GM19395 (cell line): ENCODE data around the gene ZBTB7A.

ENCODE experiments used
- ATAC-seq: cut with Tn5 transposase; IDR thresholded peaks from one replicate; pipeline ENCODE4 v1.9.1; 2021; ENCODE audit warnings: mild to moderate bottlenecking, moderate library complexity; ENCODE audit not compliant: unreplicated experiment

Gene ZBTB7A

DNA sequence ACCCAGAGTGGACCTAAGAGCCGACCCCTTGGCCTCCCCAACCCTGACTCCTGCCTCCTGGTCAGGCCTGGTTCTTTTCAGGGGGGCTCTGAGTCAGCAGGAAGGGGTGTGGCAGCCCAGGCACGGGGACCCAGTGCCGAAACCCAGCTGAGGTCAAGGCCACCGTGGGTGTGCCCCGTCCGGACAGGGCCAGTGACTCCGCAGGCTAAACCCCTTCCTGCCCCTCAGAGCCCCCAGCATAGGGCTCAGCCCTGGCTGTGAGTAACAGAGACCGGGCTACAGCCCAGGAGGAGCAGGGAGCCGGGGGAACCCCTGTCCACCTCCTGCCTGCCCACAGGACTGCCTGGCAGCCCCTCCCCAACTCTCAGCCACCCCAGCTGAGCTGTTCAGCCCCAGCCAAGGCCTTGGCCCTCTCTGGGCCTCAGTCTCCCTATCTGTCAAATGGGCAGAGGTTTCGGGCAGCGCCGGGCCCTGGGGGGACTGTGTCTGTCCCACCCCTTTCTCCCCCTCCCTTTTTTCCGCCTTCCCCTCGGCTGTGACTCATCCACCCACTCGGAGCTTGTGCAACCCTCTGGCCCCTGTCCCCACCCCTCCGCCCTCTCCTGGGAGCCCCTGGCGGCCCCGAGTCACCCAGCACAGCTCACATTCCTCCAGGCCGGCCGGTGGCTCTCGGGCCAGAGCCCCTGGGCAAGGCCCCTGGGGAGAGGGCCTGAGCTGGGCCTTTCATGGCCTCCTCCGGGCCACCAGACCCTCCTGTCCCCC, 8.6 kb downstream of the ZBTB7A start:
- no peak for ATAC-seq

DNA sequence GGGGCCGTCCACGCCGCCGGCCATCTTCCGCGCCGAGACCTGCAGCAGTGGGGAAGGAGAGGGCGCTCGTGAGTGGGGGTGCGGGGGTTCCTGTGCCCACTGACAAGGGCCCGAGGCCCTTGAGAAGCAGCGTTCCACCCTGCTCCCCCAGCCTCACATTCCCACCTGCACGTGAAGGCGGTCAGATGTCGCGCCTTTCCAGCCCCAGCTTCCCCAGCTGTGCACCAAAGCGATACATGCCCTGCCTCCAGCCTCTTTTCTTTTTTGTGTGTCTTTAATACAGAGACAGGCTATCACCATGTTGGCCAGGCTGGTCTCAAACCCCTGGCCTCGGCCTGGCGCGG, 11.5 kb downstream of the ZBTB7A start:
- no peak for ATAC-seq

DNA sequence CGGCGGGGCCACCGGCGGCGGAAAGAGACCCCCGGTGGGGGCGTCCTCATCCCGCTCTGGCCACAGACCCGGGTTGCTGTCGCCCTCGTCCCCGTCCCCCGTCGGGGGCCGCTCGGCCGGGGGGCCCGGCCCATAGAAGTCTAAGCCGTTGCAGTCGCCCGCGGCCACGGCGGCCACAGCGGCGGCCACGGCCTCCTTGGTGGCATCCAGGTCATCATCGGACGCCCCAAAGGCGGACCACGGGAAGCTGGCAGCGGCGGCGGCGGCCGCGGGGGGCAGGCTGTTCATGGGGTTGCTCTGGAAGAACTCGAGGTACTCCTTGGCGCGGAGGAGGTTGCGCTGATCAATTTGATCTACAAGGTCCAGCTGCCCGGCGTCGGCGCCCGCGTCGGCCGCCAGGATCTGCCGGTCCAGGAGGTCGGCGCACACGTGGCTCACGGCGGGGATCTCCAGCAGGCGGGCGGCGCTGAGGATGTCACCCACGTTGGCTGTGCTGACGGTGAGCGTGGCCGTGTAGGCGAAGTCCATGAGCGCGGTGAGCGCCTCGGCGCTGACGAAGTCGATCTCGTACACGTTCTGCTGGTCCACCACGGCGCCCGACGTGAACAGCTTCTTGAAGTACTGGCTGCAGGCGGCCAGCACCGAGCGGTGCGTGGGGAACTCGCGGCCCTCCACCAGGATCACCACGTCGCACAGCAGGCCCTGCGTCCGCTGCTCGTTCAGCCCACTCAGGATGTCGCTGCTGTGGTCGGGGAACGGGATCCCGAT, 12.1 kb downstream of the ZBTB7A start:
- ATAC-seq, result no peak

DNA sequence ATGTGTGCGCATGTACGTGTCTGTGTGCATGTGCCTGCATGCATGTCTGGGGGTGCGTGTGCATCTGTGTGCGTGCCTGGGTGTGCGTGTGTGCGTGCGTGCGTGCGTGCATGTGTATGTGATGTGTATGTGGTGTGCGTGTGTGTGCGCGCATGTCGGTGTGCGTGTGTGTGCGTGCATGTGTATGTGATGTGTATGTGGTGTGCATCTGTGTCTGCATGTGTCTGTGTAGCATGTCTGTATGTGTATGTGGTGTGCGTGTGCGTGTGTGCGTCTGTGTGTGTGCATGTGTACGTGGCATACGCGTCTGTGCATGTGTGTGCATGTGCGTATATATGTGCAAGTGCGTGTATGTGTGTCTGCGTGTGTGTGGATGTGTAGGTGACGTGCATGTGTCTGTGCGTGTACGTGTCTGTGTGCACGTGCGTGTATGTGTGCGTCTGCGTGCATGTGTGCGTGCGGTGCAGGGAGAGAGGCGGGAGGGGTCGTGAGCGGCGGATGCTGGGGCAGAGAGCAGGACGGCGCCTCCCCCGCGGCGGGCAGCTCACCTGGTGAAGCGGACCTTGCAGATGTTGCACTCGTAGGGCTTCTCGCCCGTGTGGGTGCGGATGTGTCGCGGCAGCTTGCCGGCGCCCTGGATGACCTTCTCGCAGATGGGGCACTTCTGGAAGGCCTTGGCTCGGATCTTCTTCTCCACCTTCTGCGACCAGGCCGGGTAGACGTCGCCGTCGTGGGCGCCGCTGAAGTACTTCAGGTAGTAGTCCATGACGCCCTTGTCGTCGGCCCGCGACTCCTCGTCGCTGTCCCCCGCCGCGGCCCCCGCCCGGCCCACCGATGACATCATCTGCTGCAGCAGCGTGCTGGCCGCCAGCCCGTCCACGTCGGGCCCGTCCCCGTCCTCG, 13.0 kb downstream of the ZBTB7A start:
- ATAC-seq, result no peak

DNA sequence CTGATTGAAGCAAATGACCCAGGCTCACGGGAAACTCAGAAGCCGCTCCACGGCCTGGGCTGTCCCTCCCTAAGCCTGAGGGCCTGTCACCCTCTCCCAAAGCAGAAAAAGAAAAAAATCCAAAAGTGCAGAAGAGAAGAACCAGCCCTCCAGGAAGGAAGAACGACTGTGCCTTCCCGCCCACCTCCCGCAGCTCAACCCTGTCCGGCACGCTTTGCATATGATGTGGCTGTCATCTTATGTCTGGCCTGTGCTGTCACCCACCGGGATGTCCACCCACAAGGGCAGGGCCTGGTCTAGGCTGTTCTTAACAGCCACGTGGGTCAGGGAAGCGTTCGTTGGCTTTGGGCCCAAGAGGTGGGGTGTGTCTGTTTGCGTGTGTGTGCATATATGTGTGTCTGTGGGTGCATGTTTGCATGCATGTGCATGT, 13.7 kb downstream of the ZBTB7A start:
- no peak for ATAC-seq

DNA sequence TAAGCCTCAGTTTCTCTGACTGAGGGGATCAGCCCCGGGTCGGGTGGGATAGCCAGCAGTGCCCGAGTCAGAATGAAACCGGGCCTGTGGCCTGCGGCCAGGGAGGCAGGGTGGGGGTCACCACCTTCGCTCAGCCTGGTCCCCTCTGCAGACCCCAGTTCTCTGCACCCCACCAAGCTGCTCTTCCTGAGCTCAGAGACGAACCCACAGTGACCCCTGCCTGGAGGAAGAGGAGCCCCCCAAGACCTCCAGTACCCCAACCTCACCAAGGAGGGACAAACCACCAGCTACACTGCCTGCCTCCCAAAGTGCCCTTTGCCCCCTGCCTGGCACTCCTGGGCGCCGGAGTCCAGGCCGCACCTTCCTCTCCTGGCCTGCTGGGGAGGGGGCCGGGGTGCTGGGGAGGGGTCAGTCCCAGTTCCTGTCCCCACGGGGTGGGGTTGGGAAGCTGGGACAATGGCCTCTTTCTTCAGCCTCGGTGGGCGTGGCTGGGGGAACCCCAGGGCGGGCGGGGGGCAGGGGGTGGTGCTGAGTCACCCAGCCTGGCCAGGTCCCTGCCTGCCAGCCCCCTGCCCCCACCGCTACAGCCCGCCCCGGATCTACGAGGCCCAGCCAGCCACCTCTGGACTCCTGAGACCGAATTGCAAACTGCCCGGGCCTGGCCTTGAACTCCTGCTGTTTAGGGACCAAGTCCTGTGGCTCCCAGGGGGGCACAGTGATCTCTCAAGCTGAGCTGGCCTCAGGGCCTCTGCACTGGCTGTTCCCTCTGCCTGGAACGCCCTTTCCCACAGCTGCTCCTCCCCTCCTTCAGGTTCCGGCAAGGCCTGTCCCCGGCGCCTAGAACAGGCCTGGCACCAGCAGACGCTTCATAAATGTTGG, 14.3 kb downstream of the ZBTB7A start:
- ATAC-seq, result no peak

DNA sequence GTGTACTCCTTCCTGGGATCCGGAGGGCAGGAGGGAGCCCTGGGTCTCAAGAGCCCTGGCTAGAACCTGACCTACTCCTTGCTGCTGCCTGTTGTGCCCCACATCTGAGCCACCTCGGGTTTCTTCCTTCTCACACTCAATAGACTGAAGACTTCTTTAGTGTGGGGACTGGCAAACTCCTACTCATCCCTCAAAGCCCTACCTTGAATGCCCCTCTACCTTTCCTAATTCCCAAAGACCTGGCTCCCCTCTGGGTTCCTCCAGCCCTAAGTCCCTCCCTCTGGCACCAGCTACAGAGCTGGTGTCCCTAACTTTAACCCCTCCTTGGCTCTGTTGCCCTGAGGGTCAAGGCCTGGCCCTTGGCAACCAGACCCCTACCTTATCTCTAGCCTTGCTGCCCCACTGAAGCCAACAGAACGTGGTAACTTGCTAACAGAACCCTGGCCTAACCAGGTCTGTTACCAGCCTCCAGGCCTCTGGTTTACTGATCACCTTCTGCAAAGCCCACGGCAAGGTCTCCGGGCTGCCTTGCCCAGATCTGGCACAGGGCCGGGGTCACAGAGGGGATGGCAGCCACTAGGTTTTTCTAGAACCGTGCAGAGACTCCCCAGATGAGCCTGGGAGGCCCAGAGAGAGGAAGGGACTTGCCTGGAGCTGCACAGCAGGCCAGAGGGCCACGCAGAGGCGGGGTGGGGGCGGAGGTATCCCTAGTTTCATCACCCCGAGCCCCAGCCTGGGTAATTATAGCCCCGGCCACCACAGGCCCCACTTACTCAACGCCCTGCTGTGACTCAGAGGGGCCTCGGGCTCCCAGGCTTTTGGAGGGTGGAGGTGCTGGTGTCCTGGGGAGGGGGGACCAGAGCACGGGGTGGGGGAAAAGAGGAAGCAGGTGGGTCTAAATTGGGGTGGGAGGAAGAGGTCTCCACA, 15.3 kb downstream of the ZBTB7A start:
- ATAC-seq, result no peak

DNA sequence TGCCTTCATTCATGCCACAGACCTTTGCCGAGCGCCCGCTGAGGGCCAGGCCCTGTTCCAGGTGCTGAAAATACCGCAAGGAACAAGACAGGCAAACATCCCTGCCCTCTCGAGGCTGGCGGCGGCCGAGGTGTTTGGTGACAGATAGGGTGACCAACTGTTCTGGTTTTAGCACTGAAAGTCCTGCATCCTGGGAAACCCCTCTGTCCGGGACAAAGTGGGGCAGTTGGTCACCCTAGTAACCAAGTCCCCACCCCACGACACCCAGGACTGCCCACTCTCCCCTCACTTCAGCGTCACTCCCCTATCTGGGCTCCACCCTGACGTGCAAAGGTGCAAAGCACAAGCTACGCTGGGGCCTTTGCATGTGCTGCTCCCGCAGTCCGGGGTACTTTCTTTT, 17.3 kb downstream of the ZBTB7A start:
- no peak for ATAC-seq

DNA sequence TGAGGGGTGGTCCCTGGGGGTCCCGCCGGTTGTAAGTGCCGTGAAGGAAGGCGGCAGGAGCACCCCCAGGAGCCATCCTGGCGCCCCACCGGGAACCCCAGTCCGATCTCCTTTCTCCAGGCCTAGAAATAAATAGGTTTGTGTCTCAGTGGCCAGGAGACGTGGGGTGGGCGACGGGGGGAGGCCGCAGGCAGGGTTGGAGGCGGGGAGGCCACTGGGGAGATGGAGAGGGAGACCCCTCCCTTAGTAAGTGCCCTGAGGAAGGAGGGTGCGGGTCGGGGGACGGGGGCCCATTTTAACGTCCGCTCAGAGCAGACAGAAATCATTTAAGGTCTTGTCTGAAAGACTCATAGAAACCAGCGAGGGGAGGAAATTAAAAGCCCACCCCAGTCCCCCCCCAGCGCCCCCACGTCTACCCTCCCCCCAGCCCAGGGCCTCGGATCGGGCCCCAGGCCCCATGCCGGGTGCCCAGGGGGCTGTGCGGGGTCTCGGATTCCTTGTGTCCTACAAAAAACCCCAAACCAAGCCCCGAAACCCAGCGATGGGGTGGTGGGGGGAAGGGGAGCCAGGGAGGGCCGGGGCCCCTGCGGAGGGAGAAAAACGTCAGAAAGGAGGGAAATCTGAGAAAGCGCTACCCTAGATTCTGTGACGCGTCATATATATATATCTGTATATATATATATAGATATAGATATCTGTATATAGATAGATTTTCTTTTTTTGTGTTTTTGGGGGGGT, 19.6 kb downstream of the ZBTB7A start:
- no peak for ATAC-seq

DNA sequence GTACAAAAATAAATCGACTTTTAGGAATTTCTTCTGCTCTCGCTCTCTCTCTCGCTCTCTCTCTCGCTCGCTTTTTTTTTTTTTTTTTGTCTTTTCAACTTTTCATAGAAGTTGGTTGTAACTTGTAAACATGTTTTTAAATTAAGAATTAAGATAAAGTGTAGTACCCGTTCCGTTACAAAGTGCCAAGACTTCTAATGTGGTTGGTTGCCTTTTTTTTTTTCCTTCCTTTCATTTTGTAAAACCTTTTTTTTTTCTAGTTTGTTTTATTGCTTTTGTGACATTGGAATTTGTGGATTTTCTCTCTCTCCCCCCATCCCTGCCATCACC, 20.4 kb downstream of the ZBTB7A start:
- ATAC-seq, result no peak

DNA sequence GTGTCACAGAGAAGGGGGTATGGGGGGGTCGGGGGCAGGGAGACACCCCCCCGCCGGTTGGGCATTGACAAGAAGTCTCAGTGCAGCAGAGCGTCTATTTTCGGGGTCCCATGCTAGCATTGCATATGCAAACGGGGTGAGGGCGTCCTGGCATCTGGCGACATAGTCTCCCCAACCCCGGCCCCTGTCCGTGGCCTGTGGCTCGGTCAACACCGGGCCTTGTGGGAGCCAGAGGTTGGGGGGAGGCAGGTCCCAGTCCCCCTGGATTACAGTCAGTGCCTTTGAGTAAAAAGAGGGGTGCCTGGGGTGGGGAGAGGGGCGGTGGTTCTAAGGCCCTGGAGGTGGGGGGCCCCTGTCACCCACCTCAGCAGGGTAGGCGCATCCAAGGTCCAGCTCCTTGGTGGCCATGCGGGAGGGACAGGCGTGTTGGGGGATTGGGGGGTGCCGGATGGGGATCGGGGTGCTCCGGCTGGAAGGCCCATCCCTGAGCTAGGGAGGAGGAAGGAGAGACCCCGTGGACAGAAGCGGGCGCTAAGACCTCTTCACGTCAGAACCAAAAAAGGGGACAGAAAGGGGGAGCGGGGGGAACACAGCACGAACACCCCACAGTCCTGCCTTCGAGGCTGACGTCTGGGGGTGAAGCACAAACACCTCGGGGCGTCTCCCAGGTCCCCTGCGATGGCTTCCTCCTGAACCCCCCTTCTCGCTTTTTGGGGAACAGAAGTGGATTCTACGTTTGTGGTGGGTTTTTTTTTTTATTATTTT, 20.9 kb downstream of the ZBTB7A start:
- ATAC-seq, result no peak

DNA sequence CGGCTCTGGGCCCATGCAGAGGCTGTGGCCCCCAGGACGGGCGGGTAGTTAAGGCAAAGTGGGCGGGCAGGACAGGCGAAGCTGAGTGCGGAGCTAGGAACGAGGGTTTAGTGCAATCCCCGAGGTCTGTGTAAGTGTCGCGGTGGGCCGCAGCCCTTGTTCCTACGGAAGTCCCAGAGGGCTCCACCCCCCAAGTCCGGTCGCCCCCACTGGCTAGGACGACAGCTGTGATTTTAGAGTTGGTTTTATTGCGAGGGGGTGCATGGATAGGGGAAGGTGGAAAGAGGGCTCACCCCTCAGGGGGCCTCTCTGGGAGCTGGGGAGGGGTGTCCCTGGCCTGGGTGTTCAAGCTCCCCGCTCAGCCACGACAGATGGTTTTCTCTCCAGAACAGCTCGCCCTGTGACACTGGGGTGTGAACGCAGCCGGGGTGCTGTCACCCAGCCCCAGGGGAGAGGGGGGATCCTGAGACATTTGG, 21.7 kb downstream of the ZBTB7A start:
- no peak for ATAC-seq

DNA sequence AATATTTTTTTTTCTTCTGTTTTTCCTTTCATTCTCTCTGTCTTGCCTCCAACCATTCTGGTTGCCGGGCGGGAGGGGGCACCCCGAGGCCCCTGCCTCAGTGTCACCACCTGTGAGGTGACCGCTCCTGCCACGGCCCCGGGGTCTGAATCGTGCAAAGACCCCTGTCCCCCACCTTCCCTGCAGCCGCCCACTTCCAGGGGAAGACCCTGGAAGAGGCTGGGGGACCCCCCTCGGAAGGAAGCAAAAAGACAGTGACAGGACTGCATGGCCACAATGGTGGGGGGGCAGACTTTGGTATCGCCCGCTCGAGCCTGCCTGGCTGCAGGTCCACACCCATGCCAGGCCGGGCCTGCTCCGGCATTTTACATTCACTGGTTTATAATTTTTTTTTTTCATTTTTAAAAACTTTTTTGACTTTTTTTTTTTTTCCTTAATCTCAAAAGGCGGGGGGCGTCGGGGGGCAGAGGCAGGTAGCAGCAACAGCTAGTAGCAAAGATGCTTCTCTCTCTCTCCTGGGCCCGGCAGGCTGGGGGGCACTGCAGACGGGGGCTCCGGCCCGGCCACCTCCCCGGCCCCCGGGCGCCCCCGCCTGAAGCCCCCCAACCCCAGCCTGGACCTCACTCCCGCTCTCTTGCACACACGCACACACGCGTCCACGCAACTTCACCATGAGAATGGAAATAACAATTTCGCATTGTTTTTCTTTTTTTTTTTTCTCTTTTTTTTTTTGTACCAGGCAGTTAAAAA, 22.6 kb downstream of the ZBTB7A start:
- ATAC-seq, result no peak

DNA sequence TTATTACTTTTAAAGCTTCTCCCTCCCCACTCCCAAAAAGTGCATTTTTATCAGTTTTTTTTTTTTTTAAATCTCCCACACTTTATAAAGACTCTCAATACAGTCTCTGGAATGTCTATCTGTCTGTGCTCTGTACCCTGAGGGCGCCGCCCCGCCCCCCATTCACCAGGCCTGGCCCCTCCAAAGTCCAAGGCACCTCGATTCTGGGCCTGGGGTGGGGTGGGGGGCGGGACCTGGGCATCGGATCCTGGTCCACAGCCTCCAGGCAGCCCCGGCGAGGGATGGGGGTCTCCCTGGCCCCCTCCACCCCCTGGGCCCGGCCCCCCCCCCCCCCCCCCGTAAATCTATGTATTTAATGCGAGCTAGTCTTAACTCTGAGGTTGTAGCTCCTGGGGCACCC, 23.3 kb downstream of the ZBTB7A start:
- ATAC-seq, result no peak

DNA sequence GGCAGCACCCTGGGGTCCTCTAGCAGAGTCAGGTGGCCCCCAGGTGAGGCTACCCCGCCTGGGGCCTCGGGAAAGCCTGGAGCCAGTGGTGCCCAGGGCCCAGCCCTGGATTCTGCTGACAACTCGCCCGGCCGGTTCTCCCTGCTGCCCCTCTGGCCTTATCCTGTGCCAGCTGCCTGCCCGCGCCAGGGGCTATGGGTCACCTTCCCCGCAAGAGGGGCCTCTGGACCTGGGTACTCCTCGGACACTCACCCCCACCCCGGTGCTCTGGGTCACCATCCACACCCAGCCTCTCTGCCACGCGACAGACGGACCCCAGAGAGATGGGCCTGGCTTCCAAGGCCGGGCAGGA, 24.0 kb downstream of the ZBTB7A start:
- no peak for ATAC-seq

DNA sequence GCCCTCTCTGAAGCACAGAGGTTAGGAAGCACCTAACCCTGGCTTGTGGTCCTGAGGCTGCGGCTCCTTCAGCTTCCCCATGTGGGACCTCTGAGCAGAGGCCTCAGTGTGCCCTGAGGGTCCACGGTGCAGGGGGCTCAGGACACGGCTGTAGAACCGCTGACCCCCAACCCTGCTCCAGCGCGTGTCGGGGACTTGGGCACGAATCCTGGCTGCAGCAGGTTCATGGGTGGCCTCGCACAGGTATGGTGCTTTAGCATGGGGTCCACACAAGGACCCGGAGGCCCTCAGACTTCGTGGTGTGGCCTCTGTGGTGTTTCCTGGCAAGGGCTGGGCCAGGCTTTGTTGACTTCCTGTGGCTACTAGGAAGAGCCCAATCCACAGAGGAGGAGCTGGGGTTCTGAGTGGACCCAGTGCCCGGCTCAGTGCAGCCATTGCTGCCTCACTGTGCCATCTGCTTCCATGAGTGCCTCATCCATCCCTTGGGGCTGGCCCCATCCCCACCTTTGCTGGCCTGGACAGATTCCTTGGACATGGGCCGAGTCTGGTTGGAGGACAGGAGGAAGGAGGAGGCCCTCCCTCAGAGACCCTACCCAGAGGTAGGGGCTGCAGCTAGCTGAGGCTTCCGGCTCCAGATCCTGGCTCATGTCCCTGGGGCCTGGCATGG, 24.5 kb downstream of the ZBTB7A start:
- ATAC-seq, result no peak
